Trophoblast cell (in vitro differentiated cells and primary cell): Measurements from ENCODE around the gene SIK2. TPM values are rescaled to one million over a fixed set of nuclear protein-coding genes. Genes with fewer than 3 reads are reported as not detected.

Experiments used
- DNase-seq, 2 donors: peaks; one replicate each; pipeline ENCODE4 v3.0.0-alpha.2; 2016
- H2AFZ ChIP-seq: 2 replicates; pipeline ENCODE4 v1.6.1; 2013; ENCODE audit warnings: low read length, moderate library complexity, mild to moderate bottlenecking; ENCODE audit not compliant: insufficient read depth, poor library complexity
- H2AK5ac ChIP-seq: 2 replicates; pipeline ENCODE4 v1.6.1; 2013; ENCODE audit warnings: mild to moderate bottlenecking, low read length
- H2BK120ac ChIP-seq: 2 replicates; pipeline ENCODE4 v1.6.1; 2013; ENCODE audit warnings: low read length, mild to moderate bottlenecking, moderate library complexity; ENCODE audit not compliant: insufficient read depth, poor library complexity
- H2BK12ac ChIP-seq: 2 replicates; pipeline ENCODE4 v1.6.1; 2013; ENCODE audit warnings: mild to moderate bottlenecking, low read length, moderate library complexity
- H2BK5ac ChIP-seq: 2 replicates; pipeline ENCODE4 v1.6.1; 2013; ENCODE audit warnings: low read length, low read depth, moderate library complexity, mild to moderate bottlenecking; ENCODE audit not compliant: poor library complexity
- H3K14ac ChIP-seq: 2 replicates; pipeline ENCODE4 v1.6.1; 2013; ENCODE audit warnings: mild to moderate bottlenecking, low read length
- H3K18ac ChIP-seq: 2 replicates; pipeline ENCODE4 v1.6.1; 2013; ENCODE audit warnings: mild to moderate bottlenecking, low read length
- H3K23ac ChIP-seq: 2 replicates; pipeline ENCODE4 v1.6.1; 2013; ENCODE audit warnings: low read length
- H3K27ac ChIP-seq: 2 replicates; pipeline ENCODE4 v1.5.1; 2013; ENCODE audit warnings: low read depth, mild to moderate bottlenecking, inconsistent platforms, low read length, moderate library complexity
- H3K27me3 ChIP-seq: 2 replicates; pipeline ENCODE4 v1.6.1; 2013; ENCODE audit warnings: inconsistent platforms, mild to moderate bottlenecking, low read length, moderate library complexity; ENCODE audit not compliant: insufficient read depth
- H3K36me3 ChIP-seq, 2 experiments: 1 replicate in 1 of 2; 2 replicates in 1 of 2; pipeline ENCODE4 v1.6.1; 2013; ENCODE audit warnings: low read length in 2 of 2, mild to moderate bottlenecking in 2 of 2, moderate library complexity in 1 of 2; ENCODE audit not compliant: insufficient read depth in 2 of 2, control insufficient read depth in 1 of 2
- H3K4ac ChIP-seq: 2 replicates; pipeline ENCODE4 v1.6.1; 2013; ENCODE audit warnings: low read depth, mild to moderate bottlenecking, low read length, moderate library complexity
- H3K4me1 ChIP-seq, 2 experiments: 1 replicate in 1 of 2; 2 replicates in 1 of 2; pipeline ENCODE4 v1.6.1; 2013; ENCODE audit warnings: low read length in 2 of 2, mild to moderate bottlenecking in 2 of 2, moderate library complexity in 1 of 2; ENCODE audit not compliant: insufficient read depth in 2 of 2, control insufficient read depth in 1 of 2
- H3K4me2 ChIP-seq: 2 replicates; pipeline ENCODE4 v1.6.1; 2013; ENCODE audit warnings: inconsistent platforms, mild to moderate bottlenecking, low read length, moderate library complexity
- H3K4me3 ChIP-seq: 2 replicates; pipeline ENCODE4 v1.5.1; 2013; ENCODE audit warnings: mild to moderate bottlenecking, low read depth, low read length, inconsistent platforms
- H3K79me1 ChIP-seq: one replicate; pipeline ENCODE4 v1.6.1; 2013; ENCODE audit warnings: low read length
- H3K79me2 ChIP-seq: 2 replicates; pipeline ENCODE4 v1.6.1; 2013; ENCODE audit warnings: low read length, mild to moderate bottlenecking; ENCODE audit not compliant: control insufficient read depth, insufficient read depth, poor library complexity
- H3K9ac ChIP-seq: 2 replicates; pipeline ENCODE4 v1.6.1; 2013; ENCODE audit warnings: mild to moderate bottlenecking, low read length
- H3K9me3 ChIP-seq: 2 replicates; pipeline ENCODE4 v1.6.1; 2013; ENCODE audit warnings: low read depth, mild to moderate bottlenecking, control low read depth, inconsistent platforms, low read length; ENCODE audit not compliant: insufficient read depth
- H4K12ac ChIP-seq: 2 replicates; pipeline ENCODE4 v1.6.1; 2013; ENCODE audit warnings: low read depth, mild to moderate bottlenecking, low read length, moderate library complexity
- H4K8ac ChIP-seq: 2 replicates; pipeline ENCODE4 v1.6.1; 2013; ENCODE audit warnings: low read depth, mild to moderate bottlenecking, low read length, moderate library complexity
- H4K91ac ChIP-seq: one replicate; pipeline ENCODE4 v1.6.1; 2013; ENCODE audit warnings: low read depth, mild to moderate bottlenecking, low read length, moderate library complexity
- WGBS: extraction: QIAGEN DNeasy Blood & Tissue Kit; methylation state at CpG from one replicate; pipeline ENCODE4 v1.1.7; 2013; ENCODE audit warnings: missing lambda C conversion rate; ENCODE audit not compliant: insufficient read length, insufficient coverage; ENCODE audit errors: extremely low coverage; 5-methylcytosine and 5-hydroxymethylcytosine counted together
- polyA plus RNA-seq: library from polyadenylated mRNA; stranded (reverse); fragments of 200-250 nt; gene quantifications from 2 replicates; pipeline ENCODE4 v1.2.3, GENCODE V29; 2013

SIK2 gene
- 6.7 and 6.9 TPM in 2 replicates for polyA plus RNA-seq

- Histone ChIP-seq H2BK12ac (peak within 1 kb of the TSS; percentile 69), H3K4me2 (peak within 1 kb of the TSS; percentile 82), H3K27me3 (no peaks in the 10 kb centered on the region), H3K36me3 (no peaks in the 10 kb centered on the region), H3K27ac (peak within 1 kb of the TSS; percentile 63), H3K79me1 (peaks cover 9% of the 10 kb centered on the region), H3K4me1 (peaks cover 0 to 4% of the 10 kb centered on the region in 2 experiments), H4K91ac (peak within 1 kb of the TSS; percentile 92), H2BK120ac (peak within 1 kb of the TSS; percentile 92), H3K14ac (peak within 1 kb of the TSS; percentile 98), H2AFZ (peak within 1 kb of the TSS; percentile 95), H4K8ac (peak within 1 kb of the TSS; percentile 89), H3K4ac (peak within 1 kb of the TSS; percentile 63), H3K79me2 (peaks cover 6% of the 10 kb centered on the region), H3K23ac (no peak within 1 kb of the TSS), H3K9ac (peak within 1 kb of the TSS; percentile 91), H3K18ac (peak within 1 kb of the TSS; percentile 99), H3K4me3 (peak within 1 kb of the TSS; percentile 98), H2AK5ac (peak within 1 kb of the TSS; percentile 1), H4K12ac (peak within 1 kb of the TSS; percentile 91), H2BK5ac (peak within 1 kb of the TSS; percentile 94), H3K9me3 (no peaks in the 10 kb centered on the region)
- no CpG with 5 or more reads among the region's 100 CpGs for WGBS
- peak; percentile 95 to 96 for DNase-seq
These were observed at the start of gene SIK2 for GRCh38 chr11:111601979-111602864. Gene SIK2 (plus strand): TSS chr11:111602449. CDS start chr11:111602564, 115 bp downstream.

DNA sequence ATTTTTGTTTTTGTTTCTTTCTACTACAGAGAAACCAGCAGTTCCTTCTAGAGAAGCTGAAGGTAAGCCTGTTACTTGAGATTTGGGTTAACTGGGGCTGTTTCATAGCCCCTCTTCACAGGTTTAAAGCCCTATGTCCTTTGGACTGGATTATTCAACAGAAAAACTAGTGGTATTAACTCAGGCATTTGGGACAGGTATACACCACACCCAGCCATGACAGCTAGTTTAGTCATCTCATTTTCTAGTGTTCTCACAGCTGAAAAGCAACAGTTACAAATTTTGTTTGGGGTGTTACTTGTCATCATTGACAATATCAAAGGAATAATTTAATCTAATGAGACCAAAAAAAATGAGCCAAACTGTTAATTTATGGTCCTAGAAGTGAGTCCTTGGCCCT is 47.7 kb upstream of the SIK2 start:
- Histone ChIP-seq H3K9ac (no peak overlapping the region), H3K23ac (no peak overlapping the region), H3K4ac (no peak overlapping the region), H4K8ac (no peak overlapping the region), H3K79me1 (no peaks in the 10 kb centered on the region), H3K4me3 (no peak overlapping the region), H2AFZ (no peak overlapping the region), H3K18ac (no peak overlapping the region), H3K4me1 (no peaks in the 10 kb centered on the region), H3K79me2 (no peaks in the 10 kb centered on the region), H2BK12ac (no peak overlapping the region), H4K12ac (no peak overlapping the region), H2BK5ac (no peak overlapping the region), H4K91ac (no peak overlapping the region), H2BK120ac (no peak overlapping the region), H3K27ac (no peak overlapping the region), H3K36me3 (peaks cover 13 to 38% of the 10 kb centered on the region in 2 experiments), H3K27me3 (no peaks in the 10 kb centered on the region), H3K9me3 (peaks cover 2% of the 10 kb centered on the region), H2AK5ac (no peak overlapping the region), H3K4me2 (no peak overlapping the region), H3K14ac (no peak overlapping the region)
- DNase-seq, result peak in 1 of 2 donors; percentile 64

DNA sequence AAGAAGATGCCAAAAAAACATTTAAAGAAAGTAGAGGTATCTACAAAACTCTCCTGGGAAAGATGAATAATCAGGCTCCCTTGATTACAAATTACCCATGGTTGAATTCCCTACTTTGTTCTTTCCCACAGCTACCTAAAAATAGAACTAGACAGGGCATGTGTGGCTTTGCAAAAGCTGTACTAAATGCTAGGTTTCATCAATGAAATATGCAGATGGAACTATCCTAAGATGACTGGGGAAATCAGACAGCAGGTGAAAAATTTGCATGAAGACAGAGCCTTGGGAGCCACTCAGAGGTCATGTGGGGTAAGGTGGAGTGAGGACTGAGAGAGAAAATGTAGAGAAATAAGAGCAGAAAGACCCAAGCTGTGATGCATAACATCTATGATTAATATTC is 47.0 kb upstream of the SIK2 start:
- H3K4ac ChIP-seq, result no peak overlapping the region
- no peak for DNase-seq
- H3K9ac ChIP-seq, result no peak overlapping the region

DNA sequence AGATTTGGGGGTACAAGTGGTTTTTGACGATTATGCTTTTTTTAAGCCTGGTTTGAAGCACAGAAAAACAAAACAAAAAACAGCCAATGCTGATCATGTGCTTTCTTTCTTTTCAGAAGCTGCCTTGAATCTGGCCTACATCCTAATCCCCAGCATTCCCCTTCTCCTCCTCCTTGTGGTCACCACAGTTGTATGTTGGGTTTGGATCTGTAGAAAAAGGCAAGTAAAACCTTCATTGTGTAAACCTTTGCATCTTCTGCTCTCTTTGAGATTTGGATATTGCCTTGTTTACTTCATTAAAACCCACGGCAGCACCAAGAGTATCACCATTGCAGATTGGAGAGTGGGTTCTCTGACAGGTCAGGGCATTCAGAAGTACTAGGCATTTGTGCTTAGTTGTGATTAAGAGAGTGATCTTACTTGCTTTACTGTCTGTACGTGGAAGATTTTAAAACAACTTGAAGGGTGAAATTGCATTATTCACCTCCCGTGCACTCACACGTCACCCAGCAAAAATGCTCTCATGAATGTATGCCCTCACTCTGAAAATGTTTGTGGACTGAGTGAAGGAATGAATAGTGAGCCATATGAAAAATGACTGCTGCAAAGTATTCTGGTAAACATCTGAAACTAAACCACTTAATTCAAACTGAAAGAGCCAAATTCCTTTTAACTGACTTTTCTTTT is 44.7 kb upstream of the SIK2 start:
- H2BK120ac ChIP-seq, result no peak overlapping the region
- no CpG with 5 or more reads among the region's 5 CpGs for WGBS

More for the DNA sequence above, 47.0 kb upstream of the SIK2 start:
- Histone ChIP-seq H4K8ac (no peak overlapping the region), H3K4me2 (no peak overlapping the region), H4K12ac (no peak overlapping the region), H3K23ac (no peak overlapping the region), H3K27ac (no peak overlapping the region), H3K14ac (no peak overlapping the region), H3K79me1 (no peaks in the 10 kb centered on the region), H3K79me2 (no peaks in the 10 kb centered on the region), H3K4me3 (no peak overlapping the region), H3K18ac (no peak overlapping the region), H3K9me3 (peaks cover 2% of the 10 kb centered on the region), H2BK12ac (no peak overlapping the region), H2BK5ac (no peak overlapping the region), H2BK120ac (no peak overlapping the region), H2AFZ (no peak overlapping the region), H3K4me1 (no peaks in the 10 kb centered on the region), H3K36me3 (peaks cover 18 to 43% of the 10 kb centered on the region in 2 experiments), H4K91ac (no peak overlapping the region), H2AK5ac (no peak overlapping the region), H3K27me3 (no peaks in the 10 kb centered on the region)

More for the DNA sequence above, 44.7 kb upstream of the SIK2 start:
- no peaks in the 10 kb centered on the region for H3K79me1 ChIP-seq
- H3K36me3 ChIP-seq, result peaks cover 19 to 40% of the 10 kb centered on the region in 2 experiments
- H3K23ac ChIP-seq, result no peak overlapping the region
- peaks cover 2% of the 10 kb centered on the region for H3K9me3 ChIP-seq
- no peak overlapping the region for H3K9ac ChIP-seq
- no peaks in the 10 kb centered on the region for H3K27me3 ChIP-seq
- H3K4ac ChIP-seq, result no peak overlapping the region
- no peak overlapping the region for H3K4me3 ChIP-seq
- DNase-seq, result peak; percentile 86 to 96
- H3K18ac ChIP-seq, result no peak overlapping the region
- no peaks in the 10 kb centered on the region for H3K79me2 ChIP-seq
- no peak overlapping the region for H4K12ac ChIP-seq
- no peak overlapping the region for H4K8ac ChIP-seq
- no peak overlapping the region for H3K14ac ChIP-seq
- no peak overlapping the region for H2BK12ac ChIP-seq
- H3K4me1 ChIP-seq, result no peaks in the 10 kb centered on the region
- no peak overlapping the region for H3K4me2 ChIP-seq
- no peak overlapping the region for H2AFZ ChIP-seq
- H3K27ac ChIP-seq, result no peak overlapping the region
- H2BK5ac ChIP-seq, result no peak overlapping the region
- no peak overlapping the region for H2AK5ac ChIP-seq
- H4K91ac ChIP-seq, result no peak overlapping the region
